Osteoblast (primary cell): ENCODE results near the gene ZNF57. TPM values are rescaled to one million over a fixed set of nuclear protein-coding genes. Genes with fewer than 3 reads are reported as not detected.

Source experiments
- DNase-seq: peaks from one replicate; pipeline ENCODE4 v3.0.0; 2011; ENCODE audit warnings: low spot score, mixed read lengths; ENCODE audit not compliant: insufficient read length; ENCODE audit errors: missing footprints
- H2AFZ ChIP-seq: 2 replicates; pipeline ENCODE4 v1.6.0; 2011; ENCODE audit warnings: mild to moderate bottlenecking, low read length
- H3K27ac ChIP-seq: 2 replicates; pipeline ENCODE4 v1.5.1; 2011; ENCODE audit warnings: mild to moderate bottlenecking, low read depth, low read length, moderate library complexity
- H3K27me3 ChIP-seq: 2 replicates; pipeline ENCODE4 v1.6.0; 2012; ENCODE audit warnings: mild to moderate bottlenecking, control low read depth, inconsistent platforms, low read length, moderate library complexity; ENCODE audit not compliant: insufficient read depth
- H3K36me3 ChIP-seq: 2 replicates; pipeline ENCODE4 v1.5.1; 2011; ENCODE audit warnings: mild to moderate bottlenecking, low read length, control low read depth, moderate library complexity; ENCODE audit not compliant: insufficient read depth
- H3K4me1 ChIP-seq: 2 replicates; pipeline ENCODE4 v1.5.1; 2011; ENCODE audit warnings: mild to moderate bottlenecking, low read length, control low read depth, moderate library complexity; ENCODE audit not compliant: insufficient read depth
- H3K4me2 ChIP-seq: 2 replicates; pipeline ENCODE4 v1.6.0; 2011; ENCODE audit warnings: mild to moderate bottlenecking, low read length; ENCODE audit not compliant: insufficient read depth
- H3K4me3 ChIP-seq: fragments of 200-600 bp; sonication (generic); 3 replicates; pipeline ENCODE4 v1.5.1; 2012; ENCODE audit warnings: mild to moderate bottlenecking, low read length, inconsistent platforms; ENCODE audit not compliant: insufficient read depth
- H3K79me2 ChIP-seq: 2 replicates; pipeline ENCODE4 v1.6.0; 2012; ENCODE audit warnings: mild to moderate bottlenecking, low read length, control low read depth, inconsistent platforms; ENCODE audit not compliant: insufficient read depth
- H3K9me3 ChIP-seq: 2 replicates; pipeline ENCODE4 v1.5.1; 2011; ENCODE audit warnings: low read depth, low read length, control low read depth
- H4K20me1 ChIP-seq: 2 replicates; pipeline ENCODE4 v1.6.0; 2012; ENCODE audit warnings: mild to moderate bottlenecking, low read length, control low read depth; ENCODE audit not compliant: insufficient read depth
- CTCF ChIP-seq: IDR thresholded peaks from 2 replicates; pipeline ENCODE4 v1.5.1; 2011; ENCODE audit warnings: mild to moderate bottlenecking, low read depth, low read length, moderate library complexity; ENCODE audit errors: extremely low read depth
- total RNA-seq: library from RNA; depleted of rRNA; stranded (reverse); fragments of >200 nt; gene quantifications from 2 replicates; pipeline ENCODE4 v1.2.3, GENCODE V29; 2012

Gene ZNF57
- total RNA-seq, 1 donor: 5.4 TPM

- no peak for DNase-seq
- H3K36me3 ChIP-seq: peaks cover 8% of the 10 kb centered on the region
- no peaks in the 10 kb centered on the region for H3K79me2 ChIP-seq
- no peak for TF ChIP-seq CTCF
- peaks cover 9% of the 10 kb centered on the region for H3K9me3 ChIP-seq
- H4K20me1 ChIP-seq: no peaks in the 10 kb centered on the region
- H2AFZ ChIP-seq: no peak overlapping the region
- H3K4me3 ChIP-seq: no peak overlapping the region
- no peaks in the 10 kb centered on the region for H3K4me1 ChIP-seq
- H3K27ac ChIP-seq: no peak overlapping the region
- no peaks in the 10 kb centered on the region for H3K27me3 ChIP-seq
- no peak overlapping the region for H3K4me2 ChIP-seq
These were observed 22.3 kb downstream of the ZNF57 start for GRCh38 chr19:2922987-2923386.

GRCh38 chr19:2923510-2923909 lies 22.8 kb downstream of the ZNF57 start:
- H3K4me2 ChIP-seq: no peak overlapping the region
- H3K79me2 ChIP-seq: no peaks in the 10 kb centered on the region
- no peaks in the 10 kb centered on the region for H4K20me1 ChIP-seq
- H3K9me3 ChIP-seq: peaks cover 5% of the 10 kb centered on the region
- H3K27ac ChIP-seq: no peak overlapping the region
- no peak for TF ChIP-seq CTCF
- no peak for DNase-seq
- H3K27me3 ChIP-seq: no peaks in the 10 kb centered on the region
- peaks cover 4% of the 10 kb centered on the region for H3K36me3 ChIP-seq
- no peak overlapping the region for H2AFZ ChIP-seq
- H3K4me3 ChIP-seq: no peak overlapping the region
- no peaks in the 10 kb centered on the region for H3K4me1 ChIP-seq

GRCh38 chr19:2926341-2927031 lies 25.8 kb downstream of the ZNF57 start:
- H3K4me3 ChIP-seq: no peak overlapping the region
- H4K20me1 ChIP-seq: no peaks in the 10 kb centered on the region
- H3K79me2 ChIP-seq: no peaks in the 10 kb centered on the region
- peaks cover 4% of the 10 kb centered on the region for H3K9me3 ChIP-seq
- H3K27me3 ChIP-seq: no peaks in the 10 kb centered on the region
- DNase-seq: no peak
- no peak overlapping the region for H2AFZ ChIP-seq
- H3K4me1 ChIP-seq: no peaks in the 10 kb centered on the region
- no peak overlapping the region for H3K4me2 ChIP-seq
- no peak for TF ChIP-seq CTCF
- no peaks in the 10 kb centered on the region for H3K36me3 ChIP-seq
- H3K27ac ChIP-seq: no peak overlapping the region

- no peak for DNase-seq
- Histone ChIP-seq H2AFZ (no peak overlapping the region), H3K79me2 (no peaks in the 10 kb centered on the region), H3K4me3 (no peak overlapping the region), H3K27me3 (no peaks in the 10 kb centered on the region), H4K20me1 (no peaks in the 10 kb centered on the region), H3K27ac (no peak overlapping the region), H3K9me3 (peaks cover 4% of the 10 kb centered on the region), H3K36me3 (no peaks in the 10 kb centered on the region), H3K4me1 (no peaks in the 10 kb centered on the region), H3K4me2 (no peak overlapping the region)
- no peak for TF ChIP-seq CTCF
These were observed 26.3 kb downstream of the ZNF57 start for GRCh38 chr19:2927032-2927430.
